NCI-H1417 (cell line): ENCODE measurements around the gene MAFG.

ENCODE experiments used
- DNase-seq, 3 experiments: peaks; one replicate each; lab custom pipeline; 2025; lab: John Stamatoyannopoulos, UW

Gene MAFG

GRCh38 chr17:81868674-81869220 lies 58.8 kb downstream of the MAFG start:
- DNase-seq: peak in 1 of 3 experiments; percentile 32
